HL-60 (cell line): ENCODE data around the gene NRN1L.

Experiments
- TF ChIP-seq, protein P1 (sequence below): IDR thresholded peaks from 2 replicates; pipeline ENCODE4 v1.6.1; 2012; ENCODE audit warnings: low read depth; ENCODE audit not compliant: insufficient replicate concordance
- TF ChIP-seq, protein P2 (sequence below): IDR thresholded peaks from one replicate; pipeline ENCODE4 v1.5.1; 2011; ENCODE audit warnings: low read length, control low read depth, inconsistent platforms; ENCODE audit not compliant: insufficient read depth

DNA sequence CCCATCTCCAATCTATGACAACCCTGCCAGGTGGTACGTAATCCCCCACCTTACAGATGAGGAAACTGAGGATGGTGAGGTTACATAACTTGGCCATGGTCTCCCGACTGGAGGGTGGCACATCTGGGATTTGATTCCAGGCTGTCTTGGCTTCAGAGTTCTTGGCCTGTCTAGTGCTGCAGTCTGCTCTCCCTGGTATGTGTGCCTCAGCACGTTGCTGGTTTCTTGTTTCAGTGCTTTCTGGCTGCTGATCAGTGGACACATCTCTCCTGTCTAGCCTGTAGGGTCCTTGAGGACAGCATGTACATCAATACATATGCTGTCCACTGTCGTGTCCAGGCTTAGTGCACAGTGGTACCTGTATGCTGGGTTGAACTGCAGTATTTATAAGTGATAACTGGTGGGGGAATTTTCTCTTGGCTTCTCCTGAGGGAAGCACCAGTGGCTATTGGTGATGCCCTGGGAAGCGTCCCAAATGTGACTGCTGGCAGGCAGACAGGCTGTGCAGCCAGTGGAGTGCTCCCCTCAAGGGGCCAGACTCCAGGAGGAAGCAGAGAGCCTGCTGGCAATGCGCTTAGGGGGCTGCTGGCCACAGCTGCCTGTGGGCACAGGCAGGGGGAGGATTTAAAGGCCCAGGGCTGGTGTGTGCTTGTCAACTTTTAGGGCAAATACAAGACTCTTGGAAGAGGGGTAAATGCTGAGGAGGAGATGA lies 32.6 kb downstream of the NRN1L start:
- TF ChIP-seq, protein P1, sequence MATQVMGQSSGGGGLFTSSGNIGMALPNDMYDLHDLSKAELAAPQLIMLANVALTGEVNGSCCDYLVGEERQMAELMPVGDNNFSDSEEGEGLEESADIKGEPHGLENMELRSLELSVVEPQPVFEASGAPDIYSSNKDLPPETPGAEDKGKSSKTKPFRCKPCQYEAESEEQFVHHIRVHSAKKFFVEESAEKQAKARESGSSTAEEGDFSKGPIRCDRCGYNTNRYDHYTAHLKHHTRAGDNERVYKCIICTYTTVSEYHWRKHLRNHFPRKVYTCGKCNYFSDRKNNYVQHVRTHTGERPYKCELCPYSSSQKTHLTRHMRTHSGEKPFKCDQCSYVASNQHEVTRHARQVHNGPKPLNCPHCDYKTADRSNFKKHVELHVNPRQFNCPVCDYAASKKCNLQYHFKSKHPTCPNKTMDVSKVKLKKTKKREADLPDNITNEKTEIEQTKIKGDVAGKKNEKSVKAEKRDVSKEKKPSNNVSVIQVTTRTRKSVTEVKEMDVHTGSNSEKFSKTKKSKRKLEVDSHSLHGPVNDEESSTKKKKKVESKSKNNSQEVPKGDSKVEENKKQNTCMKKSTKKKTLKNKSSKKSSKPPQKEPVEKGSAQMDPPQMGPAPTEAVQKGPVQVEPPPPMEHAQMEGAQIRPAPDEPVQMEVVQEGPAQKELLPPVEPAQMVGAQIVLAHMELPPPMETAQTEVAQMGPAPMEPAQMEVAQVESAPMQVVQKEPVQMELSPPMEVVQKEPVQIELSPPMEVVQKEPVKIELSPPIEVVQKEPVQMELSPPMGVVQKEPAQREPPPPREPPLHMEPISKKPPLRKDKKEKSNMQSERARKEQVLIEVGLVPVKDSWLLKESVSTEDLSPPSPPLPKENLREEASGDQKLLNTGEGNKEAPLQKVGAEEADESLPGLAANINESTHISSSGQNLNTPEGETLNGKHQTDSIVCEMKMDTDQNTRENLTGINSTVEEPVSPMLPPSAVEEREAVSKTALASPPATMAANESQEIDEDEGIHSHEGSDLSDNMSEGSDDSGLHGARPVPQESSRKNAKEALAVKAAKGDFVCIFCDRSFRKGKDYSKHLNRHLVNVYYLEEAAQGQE, result no peak
- TF ChIP-seq, protein P2, sequence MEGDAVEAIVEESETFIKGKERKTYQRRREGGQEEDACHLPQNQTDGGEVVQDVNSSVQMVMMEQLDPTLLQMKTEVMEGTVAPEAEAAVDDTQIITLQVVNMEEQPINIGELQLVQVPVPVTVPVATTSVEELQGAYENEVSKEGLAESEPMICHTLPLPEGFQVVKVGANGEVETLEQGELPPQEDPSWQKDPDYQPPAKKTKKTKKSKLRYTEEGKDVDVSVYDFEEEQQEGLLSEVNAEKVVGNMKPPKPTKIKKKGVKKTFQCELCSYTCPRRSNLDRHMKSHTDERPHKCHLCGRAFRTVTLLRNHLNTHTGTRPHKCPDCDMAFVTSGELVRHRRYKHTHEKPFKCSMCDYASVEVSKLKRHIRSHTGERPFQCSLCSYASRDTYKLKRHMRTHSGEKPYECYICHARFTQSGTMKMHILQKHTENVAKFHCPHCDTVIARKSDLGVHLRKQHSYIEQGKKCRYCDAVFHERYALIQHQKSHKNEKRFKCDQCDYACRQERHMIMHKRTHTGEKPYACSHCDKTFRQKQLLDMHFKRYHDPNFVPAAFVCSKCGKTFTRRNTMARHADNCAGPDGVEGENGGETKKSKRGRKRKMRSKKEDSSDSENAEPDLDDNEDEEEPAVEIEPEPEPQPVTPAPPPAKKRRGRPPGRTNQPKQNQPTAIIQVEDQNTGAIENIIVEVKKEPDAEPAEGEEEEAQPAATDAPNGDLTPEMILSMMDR, result no peak
